ENCODE measurements around the gene PVALEF. TPM values are rescaled to one million over a fixed set of nuclear protein-coding genes. Genes with fewer than 3 reads are reported as not detected.
A peak's percentile ranks its signal among the peaks of the same experiment; 100 is the strongest.

Gene PVALEF
- total and polyA plus RNA-seq, 2 of the 13 experiments (the other 11 are each of a cell fraction or from before 2014, with no cell fraction given) = 0.18 TPM

DNA sequence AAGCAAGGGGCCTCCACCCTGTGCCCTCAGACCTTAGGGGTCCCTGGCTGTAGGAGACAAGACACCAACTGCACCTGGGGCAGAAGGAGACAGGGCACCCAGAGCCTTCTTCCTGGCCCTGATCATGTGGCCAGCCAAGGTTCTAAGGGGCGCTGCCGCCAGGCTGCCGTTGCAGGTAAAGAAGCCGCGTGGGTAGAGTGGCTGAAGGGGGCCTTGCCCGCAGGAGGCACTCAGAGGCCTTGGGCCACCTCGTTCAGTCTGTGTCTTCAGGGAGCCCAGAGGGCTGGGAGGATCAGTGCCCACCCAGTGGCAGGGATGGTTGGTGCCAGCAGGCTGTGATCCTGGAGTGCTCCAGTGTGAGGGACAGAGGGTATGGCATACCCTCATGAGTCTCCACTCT, 2.3 kb downstream of the PVALEF start (continued):
- TF ChIP-seq HNRNPL (IDR thresholded peaks at IDR 0.05; ENCODE audit: low read depth, low read length) (peak; percentile 89; the same call in 1 of the 2 replicates), AGO1 (IDR thresholded peaks at IDR 0.05; ENCODE audit: low read depth, low read length, poor library complexity, severe bottlenecking) (no peak), TAF15 (IDR thresholded peaks at IDR 0.05; ENCODE audit: low read depth, low read length, poor library complexity, severe bottlenecking) (no peak), RBM22 (optimal IDR thresholded peaks at IDR 0.05; ENCODE audit: low read length) (no peak), ZNF556 (CRISPR knock-in tag; IDR thresholded peaks at IDR 0.05; ENCODE audit: borderline replicate concordance) (no peak), MED8 (CRISPR knock-in tag; IDR thresholded peaks at IDR 0.05; ENCODE audit: insufficient replicate concordance) (peak; percentile 38), HOXA7 (CRISPR knock-in tag; IDR thresholded peaks at IDR 0.05) (no peak)
- TF ChIP-seq, protein P1, sequence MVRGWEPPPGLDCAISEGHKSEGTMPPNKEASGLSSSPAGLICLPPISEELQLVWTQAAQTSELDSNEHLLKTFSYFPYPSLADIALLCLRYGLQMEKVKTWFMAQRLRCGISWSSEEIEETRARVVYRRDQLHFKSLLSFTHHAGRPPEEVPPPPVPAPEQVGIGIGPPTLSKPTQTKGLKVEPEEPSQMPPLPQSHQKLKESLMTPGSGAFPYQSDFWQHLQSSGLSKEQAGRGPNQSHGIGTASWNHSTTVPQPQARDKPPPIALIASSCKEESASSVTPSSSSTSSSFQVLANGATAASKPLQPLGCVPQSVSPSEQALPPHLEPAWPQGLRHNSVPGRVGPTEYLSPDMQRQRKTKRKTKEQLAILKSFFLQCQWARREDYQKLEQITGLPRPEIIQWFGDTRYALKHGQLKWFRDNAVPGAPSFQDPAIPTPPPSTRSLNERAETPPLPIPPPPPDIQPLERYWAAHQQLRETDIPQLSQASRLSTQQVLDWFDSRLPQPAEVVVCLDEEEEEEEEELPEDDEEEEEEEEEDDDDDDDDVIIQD (CRISPR knock-in tag; IDR thresholded peaks at IDR 0.05; ENCODE audit: low read depth) = no peak
- TF ChIP-seq, protein P2, sequence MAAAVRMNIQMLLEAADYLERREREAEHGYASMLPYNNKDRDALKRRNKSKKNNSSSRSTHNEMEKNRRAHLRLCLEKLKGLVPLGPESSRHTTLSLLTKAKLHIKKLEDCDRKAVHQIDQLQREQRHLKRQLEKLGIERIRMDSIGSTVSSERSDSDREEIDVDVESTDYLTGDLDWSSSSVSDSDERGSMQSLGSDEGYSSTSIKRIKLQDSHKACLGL (CRISPR knock-in tag; IDR thresholded peaks at IDR 0.05) = 0 out of 2 replicates have a peak, but pooled peaks have one; percentile 39
- TF ChIP-seq, protein P3, sequence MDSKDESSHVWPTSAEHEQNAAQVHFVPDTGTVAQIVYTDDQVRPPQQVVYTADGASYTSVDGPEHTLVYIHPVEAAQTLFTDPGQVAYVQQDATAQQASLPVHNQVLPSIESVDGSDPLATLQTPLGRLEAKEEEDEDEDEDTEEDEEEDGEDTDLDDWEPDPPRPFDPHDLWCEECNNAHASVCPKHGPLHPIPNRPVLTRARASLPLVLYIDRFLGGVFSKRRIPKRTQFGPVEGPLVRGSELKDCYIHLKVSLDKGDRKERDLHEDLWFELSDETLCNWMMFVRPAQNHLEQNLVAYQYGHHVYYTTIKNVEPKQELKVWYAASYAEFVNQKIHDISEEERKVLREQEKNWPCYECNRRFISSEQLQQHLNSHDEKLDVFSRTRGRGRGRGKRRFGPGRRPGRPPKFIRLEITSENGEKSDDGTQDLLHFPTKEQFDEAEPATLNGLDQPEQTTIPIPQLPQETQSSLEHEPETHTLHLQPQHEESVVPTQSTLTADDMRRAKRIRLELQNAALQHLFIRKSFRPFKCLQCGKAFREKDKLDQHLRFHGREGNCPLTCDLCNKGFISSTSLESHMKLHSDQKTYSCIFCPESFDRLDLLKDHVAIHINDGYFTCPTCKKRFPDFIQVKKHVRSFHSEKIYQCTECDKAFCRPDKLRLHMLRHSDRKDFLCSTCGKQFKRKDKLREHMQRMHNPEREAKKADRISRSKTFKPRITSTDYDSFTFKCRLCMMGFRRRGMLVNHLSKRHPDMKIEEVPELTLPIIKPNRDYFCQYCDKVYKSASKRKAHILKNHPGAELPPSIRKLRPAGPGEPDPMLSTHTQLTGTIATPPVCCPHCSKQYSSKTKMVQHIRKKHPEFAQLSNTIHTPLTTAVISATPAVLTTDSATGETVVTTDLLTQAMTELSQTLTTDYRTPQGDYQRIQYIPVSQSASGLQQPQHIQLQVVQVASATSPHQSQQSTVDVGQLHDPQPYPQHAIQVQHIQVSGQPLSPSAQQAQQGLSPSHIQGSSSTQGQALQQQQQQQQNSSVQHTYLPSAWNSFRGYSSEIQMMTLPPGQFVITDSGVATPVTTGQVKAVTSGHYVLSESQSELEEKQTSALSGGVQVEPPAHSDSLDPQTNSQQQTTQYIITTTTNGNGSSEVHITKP (CRISPR knock-in tag; IDR thresholded peaks at IDR 0.05; ENCODE audit: low read depth) = no peak
